Panc1 (cell line): Measurements from ENCODE around the gene KLF18. TPM values are rescaled to one million over a fixed set of nuclear protein-coding genes. Genes with fewer than 3 reads are reported as not detected.

Experiments used
- ATAC-seq: fragments of 200-7000 bp; cut with Tn5 transposase; 2 replicates; pipeline ENCODE4 v1.9.1; 2020; ENCODE audit warnings: mild to moderate bottlenecking, moderate library complexity
- BruUV-seq: library from RNA; stranded (reverse); fragments of 400-500 nt; replicated peaks from 2 replicates; lab custom pipeline; 2021; lab: Mats Ljungman, UMichigan
- CTCF ChIA-PET: fragments of 300-600 bp; sonication (Branson Sonifier 250); formaldehyde crosslinking; loops from one replicate; lab custom pipeline; 2022; ENCODE audit warnings: antibody characterized with exemption; lab: Charles Lee
- POLR2A ChIA-PET: fragments of 300-600 bp; sonication (Branson Sonifier 250); formaldehyde crosslinking; loops from one replicate; lab custom pipeline; 2022; ENCODE audit warnings: antibody characterized with exemption; lab: Charles Lee
- DNase-seq: peaks from one replicate; pipeline ENCODE4 v3.0.0-alpha.2; 2010; ENCODE audit warnings: low read depth, low spot score
- H3K27ac ChIP-seq: 2 replicates; pipeline ENCODE4 v1.5.1; 2011; ENCODE audit warnings: mild to moderate bottlenecking, low read length, inconsistent platforms
- H3K27me3 ChIP-seq: fragments of 200-500 bp; sonication (Bioruptor generic); 2 replicates; pipeline ENCODE4 v1.6.0; 2014; ENCODE audit warnings: low read length, inconsistent platforms; ENCODE audit not compliant: control insufficient read depth, insufficient read depth
- H3K36me3 ChIP-seq: fragments of 200-500 bp; sonication (Bioruptor generic); 2 replicates; pipeline ENCODE4 v1.5.1; 2014; ENCODE audit warnings: inconsistent platforms, mild to moderate bottlenecking, low read length, moderate library complexity; ENCODE audit not compliant: control insufficient read depth, insufficient read depth
- H3K4me1 ChIP-seq: 2 replicates; pipeline ENCODE4 v1.5.1; 2011; ENCODE audit warnings: inconsistent platforms, mild to moderate bottlenecking, low read length, moderate library complexity; ENCODE audit not compliant: control insufficient read depth, insufficient read depth
- H3K4me3 ChIP-seq, 2 experiments: 2 replicates each; pipeline ENCODE4 v1.5.1; 2011 to 2012; ENCODE audit warnings: low read depth in 2 of 2, low read length in 2 of 2, mild to moderate bottlenecking in 2 of 2, inconsistent platforms in 1 of 2, moderate library complexity in 1 of 2
- H3K9me3 ChIP-seq: fragments of 200-500 bp; sonication (Bioruptor generic); 2 replicates; pipeline ENCODE4 v1.5.1; 2014; ENCODE audit warnings: low read depth, mild to moderate bottlenecking, inconsistent platforms, low read length, moderate library complexity; ENCODE audit not compliant: control insufficient read depth, insufficient read depth
- CTCF ChIP-seq: fragments of 450-650 bp; IDR thresholded peaks from 2 replicates; pipeline ENCODE4 v1.5.1; 2017; ENCODE audit warnings: mild to moderate bottlenecking
- POLR2AphosphoS5 ChIP-seq: IDR thresholded peaks from 2 replicates; pipeline ENCODE4 v1.6.1; 2012; ENCODE audit warnings: mild to moderate bottlenecking, low read depth, low read length, moderate library complexity
- REST ChIP-seq, 2 experiments: IDR thresholded peaks; 2 replicates each; pipeline ENCODE4 v1.6.1; 2011 to 2012; ENCODE audit warnings: low read depth in 2 of 2, control low read depth in 1 of 2, low read length in 1 of 2, mild to moderate bottlenecking in 1 of 2, moderate library complexity in 1 of 2; ENCODE audit not compliant: insufficient read depth in 1 of 2
- SIN3A ChIP-seq: IDR thresholded peaks from 2 replicates; pipeline ENCODE4 v1.6.1; 2012; ENCODE audit warnings: low read depth, mild to moderate bottlenecking, low read length, moderate library complexity, borderline replicate concordance; ENCODE audit not compliant: insufficient read depth
- TCF7L2 ChIP-seq: IDR thresholded peaks from 2 replicates; pipeline ENCODE4 v1.6.1; 2011; ENCODE audit warnings: mild to moderate bottlenecking, low read depth, low read length, inconsistent platforms
- in situ Hi-C: cut with HindIII; loops from 2 replicates; pipeline ENCODE4 v1.10.0; 2016; ENCODE audit warnings: low sequenced_read_pairs, low pct_unique_long_range_greater_than_20kb
- intact Hi-C: fragments of 100-400 bp; cut with micrococcal nuclease; formaldehyde crosslinking; loops from one replicate; pipeline ENCODE4 v1.10.0; 2022; ENCODE audit not compliant: unreplicated experiment
- total RNA-seq: library from RNA; stranded (reverse); gene quantifications from one replicate; pipeline ENCODE4 v1.2.1, GENCODE V29; 2021; ENCODE audit not compliant: unreplicated experiment

KLF18 gene
- total RNA-seq, 1 experiment from 2014 or later, result not detected

GRCh38 chr1:44129616-44130500 lies 11.6 kb downstream of the KLF18 start:
- H3K27ac ChIP-seq, result no peak overlapping the region
- no peaks in the 10 kb centered on the region for H3K4me1 ChIP-seq
- TF ChIP-seq SIN3A, result no peak
- TF ChIP-seq CTCF, result no peak
- no peak for TF ChIP-seq POLR2AphosphoS5
- no peak for TF ChIP-seq TCF7L2
- no peak for TF ChIP-seq REST (IDR thresholded peaks at IDR 0.05; ENCODE audit: insufficient read depth in 1 of 2, low read depth in 2 of 2, low read length in 1 of 2)
- ATAC-seq (no peak), DNase-seq (no peak)
- H3K4me3 ChIP-seq, result no peak overlapping the region
- 0 out of 2 replicates have a peak, but pooled peaks cover 1% of the 10 kb centered on the region for H3K27me3 ChIP-seq
- no peaks in the 10 kb centered on the region for H3K9me3 ChIP-seq
- intact Hi-C loops, result no loop called here
- ChIA-PET CTCF (no interaction called here), POLR2A (interaction anchor here (0.6 kb wide), 1 partner anchor 22 kb away, joined by 4 read pairs; no protein-coding TSS in a partner anchor)
- in situ Hi-C loops, result no loop called here
- H3K36me3 ChIP-seq, result no peaks in the 10 kb centered on the region
- no TSS peak for BruUV-seq

GRCh38 chr1:44120398-44120949 lies 21.0 kb downstream of the KLF18 start:
- Histone ChIP-seq H3K4me3 (no peak overlapping the region), H3K27ac (no peak overlapping the region), H3K27me3 (peaks cover 3% of the 10 kb centered on the region; the same call in 1 of the 2 replicates), H3K9me3 (no peaks in the 10 kb centered on the region), H3K4me1 (no peaks in the 10 kb centered on the region), H3K36me3 (no peaks in the 10 kb centered on the region)
- ATAC-seq (no peak), DNase-seq (no peak)
- ChIA-PET CTCF (no interaction called here), POLR2A (no interaction called here)
- no peak for TF ChIP-seq TCF7L2
- TF ChIP-seq REST (IDR thresholded peaks at IDR 0.05; ENCODE audit: insufficient read depth in 1 of 2, low read depth in 2 of 2, low read length in 1 of 2), result no peak
- TF ChIP-seq SIN3A, result no peak
- TF ChIP-seq CTCF, result no peak
- no peak for TF ChIP-seq POLR2AphosphoS5
- intact Hi-C loops, result no loop called here
- in situ Hi-C loops, result no loop called here
- BruUV-seq, result no TSS peak
